EL (cell line): ENCODE data around the gene FAM168A.

Experiments
- DNase-seq: peaks from one replicate; pipeline ENCODE4 v3.0.0-alpha.2; 2016

Gene FAM168A

GRCh38 chr11:73397468-73398131, 200.3 kb downstream of the FAM168A start:
- DNase-seq, result no peak

DNA sequence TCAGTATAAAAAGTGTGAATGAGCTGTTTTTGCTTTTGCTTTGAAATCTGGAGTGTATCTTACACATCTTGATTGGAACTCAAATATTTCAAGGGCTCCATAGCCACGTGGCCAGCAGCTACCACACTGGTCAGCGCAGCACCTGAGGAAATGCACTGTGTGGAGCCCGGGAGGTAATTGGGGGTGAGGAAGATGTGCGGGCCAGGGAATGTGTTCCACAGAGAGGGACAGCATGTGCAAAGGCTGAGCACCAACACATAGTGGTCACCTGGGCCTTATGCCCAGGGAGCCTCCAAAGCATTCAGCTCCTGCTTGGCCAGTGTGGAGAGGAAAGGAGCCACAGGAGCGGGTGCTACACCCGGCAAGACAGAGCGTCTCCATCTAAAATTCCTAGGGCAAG, 200.9 kb downstream of the FAM168A start:
- DNase-seq, result no peak

- no peak for DNase-seq
Observed at GRCh38 chr11:73396251-73396930, 201.5 kb downstream of the FAM168A start.

DNA sequence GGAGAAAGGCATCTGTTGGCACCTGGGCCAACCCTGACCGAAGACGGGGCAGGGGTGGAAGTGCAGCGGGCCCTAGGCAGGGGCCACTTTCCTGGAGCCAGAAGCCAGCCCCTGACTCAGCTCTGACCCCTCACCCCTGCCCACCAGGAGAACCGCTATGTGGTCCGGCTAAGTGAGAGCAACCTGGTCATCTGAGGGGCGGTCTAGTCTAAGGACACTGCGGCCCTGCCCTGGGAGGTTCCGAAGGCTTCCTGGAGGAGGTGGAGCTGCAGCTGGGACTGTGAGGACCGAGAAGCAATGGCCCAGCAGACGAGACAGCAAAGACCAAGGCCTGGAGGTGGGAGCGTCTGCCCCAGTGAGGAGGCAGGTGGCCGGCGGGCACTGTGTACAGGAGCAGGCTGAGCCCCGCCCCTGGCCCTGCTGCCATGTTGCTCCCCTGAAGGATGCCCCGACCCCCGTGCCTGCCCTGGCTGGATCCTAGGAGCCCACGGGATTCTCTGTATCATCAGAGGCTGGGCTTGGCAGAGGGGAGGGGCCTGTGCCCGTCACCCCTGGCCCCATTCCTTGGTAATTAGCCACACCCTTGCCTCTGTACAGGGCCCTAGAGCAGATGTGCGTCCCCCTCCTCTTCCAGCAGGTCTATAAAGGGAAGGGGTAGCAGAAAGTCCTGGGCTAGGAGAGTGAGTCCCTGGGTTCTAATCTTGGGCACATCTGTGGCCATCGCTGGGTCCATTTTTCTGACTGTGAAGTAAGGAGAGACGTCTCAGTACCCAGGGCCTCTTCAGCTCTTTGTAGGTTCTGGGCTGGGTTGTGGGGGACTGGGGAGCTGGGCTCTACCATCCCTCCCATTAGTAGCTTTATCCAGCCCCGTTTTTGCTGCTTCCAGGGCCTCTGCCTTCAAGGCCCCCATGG, 202.4 kb downstream of the FAM168A start:
- no peak for DNase-seq

DNA sequence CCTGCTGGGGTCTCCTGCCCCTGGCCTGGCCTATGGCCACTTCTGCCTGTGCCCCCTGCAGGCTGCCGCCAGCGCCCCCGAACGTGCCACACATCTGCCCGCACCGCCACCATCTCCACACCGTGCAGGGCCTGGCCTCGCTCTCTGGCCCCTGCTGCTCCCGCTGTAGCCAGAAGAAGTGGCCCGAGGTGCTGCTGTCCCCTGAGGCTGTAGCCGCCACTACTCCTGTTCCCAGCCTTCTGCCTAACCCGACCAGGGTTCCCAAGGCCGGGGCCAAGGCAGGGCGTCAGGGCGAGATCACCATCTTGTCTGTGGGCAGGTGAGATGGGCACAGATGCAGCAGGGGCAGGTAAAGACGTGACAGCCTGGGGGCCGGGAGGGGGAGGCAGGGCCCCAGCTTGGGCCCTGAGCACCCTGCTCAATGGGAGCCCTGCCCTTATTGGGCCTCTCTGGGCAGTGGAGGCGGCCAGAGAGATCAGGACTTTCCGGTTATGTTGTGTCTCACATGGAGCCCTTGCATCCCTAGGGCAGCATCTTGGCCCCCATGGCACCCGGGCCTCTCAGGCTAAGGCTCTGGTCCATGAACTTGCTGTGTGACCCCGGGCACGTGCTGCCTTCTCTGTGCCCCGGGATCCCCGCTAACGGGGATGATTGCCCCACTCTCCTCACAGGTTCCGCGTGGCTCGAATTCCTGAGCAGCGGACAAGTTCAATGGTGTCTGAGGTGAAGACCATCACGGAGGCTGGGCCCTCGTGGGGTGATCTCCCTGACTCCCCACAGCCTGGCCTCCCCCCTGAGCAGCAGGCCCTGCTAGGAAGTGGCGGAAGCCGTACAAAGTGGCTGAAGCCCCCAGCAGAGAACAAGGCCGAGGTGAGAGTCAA, 203.3 kb downstream of the FAM168A start:
- DNase-seq, result no peak

DNA sequence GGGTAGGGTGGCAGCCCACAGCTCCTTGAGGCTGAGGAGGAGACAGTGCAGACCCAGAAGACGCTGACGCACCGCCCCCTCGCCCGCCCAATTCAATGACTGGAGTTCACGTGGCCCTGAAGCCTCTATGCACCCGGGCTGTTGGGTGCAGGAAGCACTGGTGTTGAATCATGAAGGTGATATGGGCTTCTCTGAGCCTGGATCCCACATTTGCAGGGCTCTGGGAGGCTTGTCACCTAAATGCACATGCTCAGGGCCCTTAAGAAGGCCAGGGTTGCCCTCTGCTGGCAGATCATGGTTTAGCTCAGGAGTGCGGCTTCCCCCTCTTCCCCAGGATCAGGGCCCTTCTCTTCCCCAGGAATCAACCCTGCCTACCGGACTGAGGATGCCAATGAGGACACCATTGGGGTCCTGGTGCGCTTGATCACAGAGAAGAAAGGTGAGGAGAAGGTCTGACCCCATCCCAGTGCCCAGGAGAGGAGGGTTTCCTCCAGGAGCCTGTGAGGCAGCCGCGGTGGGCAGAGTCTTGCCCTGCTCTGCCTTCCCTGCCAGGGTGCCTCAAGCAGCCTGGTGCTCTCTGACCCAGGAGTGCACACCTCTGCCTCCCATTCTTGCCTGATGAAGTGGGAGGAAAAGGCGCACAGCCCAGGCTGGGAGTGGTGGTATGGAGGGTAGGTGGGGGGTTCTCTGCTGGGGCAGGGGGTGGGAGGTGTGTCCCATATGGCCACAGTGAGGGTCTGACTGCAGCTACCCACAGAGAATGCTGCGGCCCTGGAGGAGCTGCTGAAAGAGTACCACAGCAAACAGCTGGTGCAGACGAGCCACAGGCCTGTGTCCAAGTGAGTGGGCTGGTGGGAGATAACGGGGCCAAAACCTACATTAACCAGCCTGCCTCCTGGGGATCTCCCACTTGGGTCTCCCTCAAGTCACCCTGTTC, 204.2 kb downstream of the FAM168A start:
- DNase-seq, result peak; percentile 79

DNA sequence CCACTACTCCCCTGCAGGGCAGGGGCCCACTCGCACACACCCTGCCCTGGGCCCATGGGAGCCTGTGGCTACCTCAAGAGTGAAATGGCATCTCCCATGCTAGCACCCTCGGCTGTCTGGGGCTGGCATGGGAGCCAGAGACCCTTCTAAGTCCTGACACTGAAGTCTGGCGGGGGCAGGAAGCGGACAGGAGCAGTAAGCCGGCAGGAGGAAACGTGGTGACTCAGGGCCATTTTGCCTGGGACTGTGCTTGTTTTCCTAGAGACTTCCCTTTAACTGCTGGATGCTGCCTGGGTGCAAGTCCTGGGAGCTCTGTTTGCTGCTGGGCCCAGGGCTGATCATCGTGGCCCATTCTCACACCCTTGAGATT, 204.9 kb downstream of the FAM168A start:
- DNase-seq, result peak; percentile 32

DNA sequence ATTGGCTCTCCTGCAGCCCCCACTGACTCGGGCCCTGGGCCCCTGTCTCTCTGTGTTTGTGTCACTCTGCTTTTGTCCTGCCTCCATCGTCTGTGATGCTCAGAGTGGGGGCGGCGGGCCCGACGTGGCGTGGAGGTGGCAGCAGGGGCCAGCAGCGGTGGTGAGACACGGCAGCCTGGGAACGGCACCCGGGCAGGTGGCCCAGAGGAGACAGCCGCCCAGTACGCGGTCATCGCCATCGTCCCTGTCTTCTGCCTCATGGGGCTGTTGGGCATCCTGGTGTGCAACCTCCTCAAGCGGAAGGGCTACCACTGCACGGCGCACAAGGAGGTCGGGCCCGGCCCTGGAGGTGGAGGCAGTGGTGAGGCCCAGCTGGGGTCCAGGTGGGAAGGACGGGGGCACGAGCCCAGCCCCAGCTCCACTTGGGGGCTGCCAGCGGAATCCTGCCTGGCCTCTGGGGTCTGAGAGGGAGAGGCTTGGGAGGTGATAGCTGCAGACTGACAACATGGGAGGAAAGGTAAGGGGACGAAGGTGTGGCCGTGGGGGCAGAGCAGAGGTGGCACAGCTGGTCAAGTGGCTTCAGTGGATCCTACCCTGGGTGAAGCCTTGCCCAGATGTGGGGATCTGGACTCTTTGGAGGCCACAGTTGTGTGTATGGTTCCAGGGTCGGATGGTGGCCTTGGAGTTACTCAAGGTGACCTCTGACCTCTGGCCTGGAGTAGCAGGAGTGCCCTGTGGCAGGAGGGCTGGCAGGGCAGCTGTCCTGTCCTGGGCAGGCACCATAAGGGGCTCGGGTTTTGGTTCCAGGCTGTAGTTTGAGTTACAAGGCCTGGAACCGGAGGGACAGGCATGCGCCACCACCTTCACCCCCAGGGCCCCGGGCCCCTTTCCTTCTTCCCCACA, 205.6 kb downstream of the FAM168A start:
- no peak for DNase-seq

GRCh38 chr11:73391665-73392064, 206.2 kb downstream of the FAM168A start:
- DNase-seq, result no peak

DNA sequence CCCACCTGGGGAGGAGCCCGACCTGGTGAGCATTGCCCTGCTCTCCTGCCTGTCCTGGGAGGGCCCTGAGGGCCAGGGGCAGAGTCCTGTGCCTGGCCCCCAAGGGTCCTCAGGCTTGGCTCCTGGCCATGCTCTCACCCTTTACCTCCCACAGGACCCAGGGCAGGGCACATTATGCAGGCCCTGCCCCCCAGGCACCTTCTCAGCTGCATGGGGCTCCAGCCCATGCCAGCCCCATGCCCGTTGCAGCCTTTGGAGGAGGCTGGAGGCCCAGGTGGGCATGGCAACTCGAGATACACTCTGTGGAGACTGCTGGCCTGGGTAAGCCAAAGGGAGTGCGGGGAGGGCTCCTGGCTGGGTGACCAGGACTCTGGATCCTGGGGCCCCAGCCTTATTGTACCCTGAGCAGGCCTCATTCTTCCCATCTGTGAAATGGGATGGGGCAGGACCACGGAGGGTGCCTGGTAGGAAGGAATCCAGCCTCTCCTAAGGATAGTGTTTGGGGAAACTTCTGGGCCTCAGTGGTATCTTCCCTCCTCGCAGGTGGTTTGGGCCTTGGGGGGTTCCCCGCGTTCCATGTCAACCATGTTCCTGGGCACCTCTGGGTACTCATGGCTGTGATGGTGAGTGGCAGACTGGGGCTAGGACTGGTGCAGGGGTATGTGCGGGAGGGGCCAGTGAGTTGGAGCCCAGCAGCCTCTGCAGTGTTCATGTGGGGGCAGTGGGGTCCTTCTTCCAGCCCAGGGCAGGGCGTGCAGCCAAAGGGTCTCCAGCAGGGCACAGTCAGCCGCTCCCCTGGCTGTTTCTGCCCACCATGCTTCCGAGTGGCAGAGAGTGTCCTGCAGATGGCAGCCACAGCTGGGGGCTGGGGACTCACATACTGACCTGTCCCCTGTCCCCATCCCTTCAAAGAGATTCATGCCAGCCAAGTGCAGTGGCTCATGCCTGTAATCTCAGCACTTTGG, 207.0 kb downstream of the FAM168A start:
- no peak for DNase-seq

- no peak for DNase-seq
Observed at GRCh38 chr11:73389916-73390315, 208.0 kb downstream of the FAM168A start.

GRCh38 chr11:73389134-73389525, 208.8 kb downstream of the FAM168A start:
- peak; percentile 61 for DNase-seq

DNA sequence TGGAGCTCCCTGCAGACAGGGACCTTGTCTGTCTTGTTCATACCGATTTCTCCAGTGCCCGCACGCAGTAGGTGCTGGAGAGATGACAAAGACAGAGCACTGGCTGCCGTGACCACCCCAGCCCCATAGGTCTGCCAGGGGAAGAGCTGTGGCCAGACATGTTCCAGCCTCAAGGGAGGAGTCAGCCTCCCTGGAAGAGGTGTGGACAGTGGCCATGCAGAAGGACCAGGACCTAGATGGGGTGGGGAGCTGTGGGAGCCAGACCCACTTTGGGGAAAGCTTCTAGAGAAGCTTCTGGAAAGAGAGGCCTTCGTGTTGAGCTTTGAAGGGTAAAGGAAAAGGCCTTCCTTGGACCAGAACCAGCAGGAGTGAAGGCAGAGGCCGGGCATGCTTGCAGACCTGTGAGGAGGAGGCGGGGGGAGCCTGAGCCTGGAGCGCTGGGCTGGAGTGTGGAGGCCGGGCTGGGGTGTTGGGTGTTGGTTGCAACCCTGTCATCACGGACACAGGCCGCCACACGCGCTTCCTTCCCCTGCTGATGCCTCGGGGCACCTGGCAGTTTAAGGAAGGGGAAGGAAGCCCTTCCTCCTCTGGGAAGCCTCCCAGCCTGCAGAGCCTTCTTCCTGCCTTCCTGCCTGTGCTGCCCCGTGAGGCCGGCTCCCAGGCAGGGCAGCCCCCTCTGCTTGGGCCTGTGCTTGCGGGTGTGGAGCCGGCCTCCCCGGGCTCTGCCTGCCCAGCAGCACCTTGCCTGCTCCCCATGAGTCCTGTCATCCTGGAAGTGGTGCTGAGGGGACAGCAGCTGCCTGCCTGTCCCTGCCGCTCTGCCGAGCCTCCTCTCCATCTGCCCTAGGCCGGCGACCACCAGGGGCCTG, 209.4 kb downstream of the FAM168A start:
- peak; percentile 76 for DNase-seq

DNA sequence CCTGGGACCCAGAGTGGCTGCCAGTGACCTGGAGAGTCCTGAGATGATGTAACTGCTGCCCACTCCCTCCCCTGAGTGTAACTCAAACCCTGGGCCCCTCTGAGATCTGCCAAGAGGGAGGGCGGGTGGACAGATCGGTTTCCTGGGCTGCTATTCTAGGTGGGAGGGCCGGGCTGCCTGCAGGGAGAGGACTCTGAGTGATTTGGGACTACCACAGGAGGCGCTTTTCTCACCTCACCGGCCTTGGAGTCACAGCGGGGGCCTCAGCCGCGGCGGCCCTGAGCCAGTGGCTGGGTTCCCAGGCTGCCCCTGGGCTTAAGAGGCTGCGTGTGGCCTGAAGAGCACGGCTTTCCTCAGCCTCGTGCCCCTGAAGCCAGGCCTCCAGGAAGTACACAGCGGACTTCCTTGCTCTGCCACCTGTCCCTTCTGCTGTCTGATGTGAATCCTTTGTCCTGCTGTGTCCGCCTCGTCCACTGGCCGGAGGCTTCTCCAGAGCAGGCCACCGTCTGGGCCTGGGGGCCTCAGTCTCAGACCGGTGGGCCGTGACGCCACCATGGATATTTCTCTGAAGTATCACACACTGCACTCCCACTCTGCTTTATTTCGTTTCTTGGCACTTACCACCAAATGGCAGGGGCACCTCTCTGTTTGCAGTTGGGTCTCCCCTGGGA, 210.2 kb downstream of the FAM168A start:
- no peak for DNase-seq

- DNase-seq, result no peak
Observed at GRCh38 chr11:73386546-73386945, 211.4 kb downstream of the FAM168A start.

- DNase-seq, result no peak
Observed at GRCh38 chr11:73386016-73386415, 211.9 kb downstream of the FAM168A start.

DNA sequence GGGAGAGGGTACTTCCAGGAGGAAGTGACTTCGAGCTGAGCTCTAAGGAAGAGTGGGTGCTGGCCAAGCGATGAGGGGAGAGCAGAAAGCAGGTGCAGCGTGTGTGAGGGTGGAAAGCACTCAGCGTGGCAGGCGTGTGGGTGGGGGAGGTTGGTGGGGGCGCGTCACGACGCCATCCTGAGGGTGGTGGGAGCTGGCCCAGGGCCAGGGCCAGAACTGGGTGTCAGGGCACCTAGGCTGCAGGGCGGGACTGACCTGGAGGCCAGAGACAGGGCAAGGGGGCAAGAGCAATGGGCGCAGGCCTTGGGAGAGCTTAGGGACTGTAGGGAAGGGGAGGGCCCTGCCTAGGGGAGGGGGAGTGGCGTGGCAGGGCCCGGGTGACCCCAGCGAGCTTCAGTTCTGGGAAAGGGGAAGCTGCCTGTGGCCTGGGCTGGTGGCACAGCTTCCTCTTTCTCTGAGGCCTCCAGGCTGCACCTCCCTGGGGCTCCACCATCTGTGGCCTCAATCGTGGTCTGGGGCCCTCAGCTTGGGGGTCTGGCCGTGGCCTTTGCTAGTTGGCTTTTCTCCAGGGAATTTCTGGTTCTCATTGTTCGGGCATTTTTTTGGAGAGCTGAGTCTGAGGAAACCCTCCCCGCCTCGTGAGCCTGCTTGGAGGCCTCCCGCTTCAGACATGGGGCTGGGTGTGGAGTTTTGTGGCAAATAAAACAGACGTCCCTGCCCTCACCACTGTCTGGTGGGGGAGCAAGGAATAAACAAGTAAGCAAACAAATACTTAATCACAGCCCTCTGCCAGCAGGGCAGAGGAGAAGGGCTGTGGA, 212.8 kb downstream of the FAM168A start:
- DNase-seq, result peak; percentile 18
